Endothelial cell of umbilical vein (primary cell): ENCODE measurements around the gene HSD17B4. TPM values are rescaled to one million over a fixed set of nuclear protein-coding genes. Genes with fewer than 3 reads are reported as not detected.

Experiments
- BruUV-seq: library from RNA; stranded (reverse); fragments of 400-500 nt; replicated peaks from 2 replicates; lab custom pipeline; 2021; lab: Mats Ljungman, UMichigan
- CTCF ChIA-PET: fragments of 300-600, 350-600 bp; sonication (Branson Sonifier 250); formaldehyde crosslinking; loops from one replicate; lab custom pipeline; 2021; ENCODE audit warnings: antibody characterized with exemption, inconsistent platforms; lab: Charles Lee
- POLR2A ChIA-PET: fragments of 300-600, 350-600 bp; sonication (Branson Sonifier 250); formaldehyde crosslinking; loops from one replicate; lab custom pipeline; 2021; ENCODE audit warnings: antibody characterized with exemption, inconsistent platforms; lab: Charles Lee
- DNase-seq: peaks from one replicate; pipeline ENCODE4 v3.0.0-alpha.2; 2011; ENCODE audit warnings: low read depth, low spot score
- FAIRE-seq: peaks from 2 replicates; lab custom pipeline; 2011; peaks lifted over from hg19 to GRCh38; lab: Jason Lieb, UNC
- H2AFZ ChIP-seq: 2 replicates; pipeline ENCODE4 v1.6.0; 2012; ENCODE audit warnings: low read depth, low read length, control low read depth, inconsistent platforms
- H3K27ac ChIP-seq: 2 replicates; pipeline ENCODE4 v1.5.1; 2011; ENCODE audit warnings: low read depth, mild to moderate bottlenecking, control low read depth, low read length, moderate library complexity; ENCODE audit not compliant: insufficient read depth
- H3K27me3 ChIP-seq, 2 experiments: 2 replicates each; pipeline versions ENCODE4 v1.6.0 to v1.6.1; 2011; ENCODE audit warnings: low read length in 2 of 2, mixed read lengths in 1 of 2; ENCODE audit not compliant: control insufficient read depth in 2 of 2, insufficient read depth in 2 of 2
- H3K36me3 ChIP-seq, 2 experiments: 2 replicates in 1 of 2; 3 replicates in 1 of 2; pipeline ENCODE4 v1.5.1; 2011; ENCODE audit warnings: low read length in 2 of 2, mild to moderate bottlenecking in 1 of 2, moderate library complexity in 1 of 2; ENCODE audit not compliant: control insufficient read depth in 2 of 2, insufficient read depth in 2 of 2; ENCODE audit errors: extremely low read depth in 1 of 2
- H3K4me1 ChIP-seq: 3 replicates; pipeline ENCODE4 v1.5.1; 2011; ENCODE audit warnings: mild to moderate bottlenecking, low read length; ENCODE audit not compliant: control insufficient read depth, insufficient read depth; ENCODE audit errors: extremely low read depth
- H3K4me2 ChIP-seq: 2 replicates; pipeline ENCODE4 v1.6.1; 2011; ENCODE audit warnings: low read length, control low read depth, mixed read lengths; ENCODE audit not compliant: insufficient read depth
- H3K4me3 ChIP-seq, 3 experiments: fragments of 200-600 bp in 1 of 3; sonication (generic), shearing (Covaris generic) in 1 of 3; replicated peaks in 1 of 3; 2 replicates each; pipeline ENCODE4 v1.5.1; 2011 to 2016; ENCODE audit warnings: control low read depth in 3 of 3, low read length in 3 of 3, mild to moderate bottlenecking in 2 of 3, inconsistent platforms in 1 of 3, low read depth in 1 of 3, moderate library complexity in 1 of 3; ENCODE audit not compliant: insufficient read depth in 1 of 3
- H3K79me2 ChIP-seq: 2 replicates; pipeline ENCODE4 v1.6.0; 2012; ENCODE audit warnings: low read length, inconsistent platforms; ENCODE audit not compliant: control insufficient read depth, insufficient read depth
- H3K9ac ChIP-seq: replicated peaks from 2 replicates; pipeline ENCODE3; 2011; ENCODE audit warnings: low read length, control low read depth; ENCODE audit not compliant: insufficient read depth; ENCODE audit errors: extremely low read depth
- H3K9me1 ChIP-seq: replicated peaks from 3 replicates; pipeline ENCODE4 v1.6.0; 2011; ENCODE audit warnings: mild to moderate bottlenecking, low read length; ENCODE audit not compliant: control insufficient read depth, insufficient read depth; ENCODE audit errors: extremely low read depth
- H3K9me3 ChIP-seq: replicated peaks from 2 replicates; pipeline ENCODE4 v1.5.1; 2012; ENCODE audit warnings: low read length, inconsistent platforms; ENCODE audit not compliant: control insufficient read depth, insufficient read depth
- H4K20me1 ChIP-seq: replicated peaks from 2 replicates; pipeline ENCODE3; 2011; ENCODE audit warnings: mild to moderate bottlenecking, low read length; ENCODE audit not compliant: control insufficient read depth, insufficient read depth; ENCODE audit errors: extremely low read depth
- CTCF ChIP-seq, 2 donors: IDR thresholded peaks; 1 replicate in 1 of 2; 2 replicates in 1 of 2; pipeline ENCODE4 v1.5.1; 2011; ENCODE audit warnings: low read length in 2 of 2, mild to moderate bottlenecking in 2 of 2, moderate library complexity in 2 of 2, control low read depth in 1 of 2, inconsistent platforms in 1 of 2, low read depth in 1 of 2; ENCODE audit not compliant: insufficient read depth in 1 of 2; ENCODE audit errors: extremely low read depth in 1 of 2
- EZH2 ChIP-seq: IDR thresholded peaks from 2 replicates; pipeline ENCODE4 v1.6.1; 2012; ENCODE audit warnings: borderline replicate concordance, low read depth, mild to moderate bottlenecking, moderate library complexity, low read length, inconsistent platforms; ENCODE audit not compliant: severe bottlenecking
- FOS ChIP-seq: IDR thresholded peaks from 2 replicates; pipeline ENCODE4 v1.6.1; 2011; ENCODE audit warnings: mild to moderate bottlenecking, low read length, moderate library complexity, borderline replicate concordance; ENCODE audit not compliant: insufficient read depth
- GATA2 ChIP-seq: IDR thresholded peaks from 2 replicates; pipeline ENCODE4 v1.7.0; 2011; ENCODE audit warnings: low read depth, mild to moderate bottlenecking, moderate library complexity, mixed read lengths, low read length; ENCODE audit not compliant: insufficient read length, insufficient read depth
- JUN ChIP-seq: IDR thresholded peaks from 2 replicates; pipeline ENCODE4 v1.6.1; 2011; ENCODE audit warnings: borderline replicate concordance, low read depth; ENCODE audit not compliant: insufficient read length, insufficient read depth
- MAX ChIP-seq: IDR thresholded peaks from 2 replicates; pipeline ENCODE4 v1.6.1; 2011; ENCODE audit not compliant: insufficient read depth, insufficient read length
- MYC ChIP-seq: IDR thresholded peaks from one replicate; pipeline ENCODE4 v1.6.1; 2011; ENCODE audit warnings: mild to moderate bottlenecking, low read depth, low read length
- POLR2A ChIP-seq: IDR thresholded peaks from 2 replicates; pipeline ENCODE4 v1.6.1; 2012; ENCODE audit warnings: low read depth, mild to moderate bottlenecking, control low read depth, low read length
- POLR2AphosphoS5 ChIP-seq: IDR thresholded peaks from 2 replicates; pipeline ENCODE4 v1.6.1; 2012; ENCODE audit warnings: low read depth, mild to moderate bottlenecking, control low read depth, low read length, moderate library complexity; ENCODE audit not compliant: insufficient read depth
- dilution Hi-C: fragments of 300-500 bp; cut with MboI; formaldehyde crosslinking; loops from one replicate; pipeline ENCODE4 v1.15.0; 2019; ENCODE audit warnings: low sequenced_read_pairs; ENCODE audit not compliant: extremely low pct_ligation_motif_present
- intact Hi-C: fragments of 100-400 bp; cut with micrococcal nuclease; formaldehyde crosslinking; loops from one replicate; pipeline ENCODE4 v1.10.0; 2022
- polyA plus RNA-seq, 4 experiments: library from polyadenylated mRNA; depleted of rRNA in 3 of 4; stranded (reverse) in 3 of 4; unstranded in 1 of 4; fragments of >200 nt; gene quantifications; 2 replicates each; pipeline versions ENCODE4 v1.2.1 to v1.2.3, GENCODE V29; 2011 to 2012; ENCODE audit warnings: missing spikeins in 1 of 4
- total RNA-seq: library from RNA; stranded (reverse); gene quantifications from 2 replicates; pipeline ENCODE4 v1.2.3, GENCODE V29; 2021

HSD17B4 gene
- total and polyA plus RNA-seq, 2 donors (not counting 3 experiments of a cell fraction or from before 2014, with no cell fraction given) = 91.4 to 124 TPM

- no peak for FAIRE-seq
- TF ChIP-seq FOS (no peak), MYC (no peak), EZH2 (no peak), GATA2 (no peak), JUN (no peak), CTCF (IDR thresholded peaks at IDR 0.05; ENCODE audit: extremely low read depth in 1 of 2, insufficient read depth in 1 of 2, low read depth in 1 of 2, low read length in 2 of 2) (no peak), POLR2A (no peak), MAX (no peak), POLR2AphosphoS5 (no peak)
- no TSS peak for BruUV-seq
- Histone ChIP-seq H3K9ac (no peak overlapping the region), H3K36me3 (no peaks in the 10 kb centered on the region), H3K4me1 (peaks cover 2% of the 10 kb centered on the region), H3K9me3 (no peaks in the 10 kb centered on the region), H3K27ac (no peak overlapping the region), H3K4me2 (no peak overlapping the region), H3K79me2 (peaks cover 10% of the 10 kb centered on the region), H3K27me3 (no peaks in the 10 kb centered on the region), H3K9me1 (no peaks in the 10 kb centered on the region), H2AFZ (no peak overlapping the region), H3K4me3 (no peak overlapping the region), H4K20me1 (no peaks in the 10 kb centered on the region)
- ChIA-PET POLR2A (no interaction called here), CTCF (no interaction called here)
- intact Hi-C loops = no loop called here
- dilution Hi-C loops = no loop called here
- DNase-seq = no peak
Measured at GRCh38 chr5:119465640-119466039, 13.3 kb downstream of the HSD17B4 start.
